ENCODE data around the gene GCSAML.

The GCSAML gene

DNA sequence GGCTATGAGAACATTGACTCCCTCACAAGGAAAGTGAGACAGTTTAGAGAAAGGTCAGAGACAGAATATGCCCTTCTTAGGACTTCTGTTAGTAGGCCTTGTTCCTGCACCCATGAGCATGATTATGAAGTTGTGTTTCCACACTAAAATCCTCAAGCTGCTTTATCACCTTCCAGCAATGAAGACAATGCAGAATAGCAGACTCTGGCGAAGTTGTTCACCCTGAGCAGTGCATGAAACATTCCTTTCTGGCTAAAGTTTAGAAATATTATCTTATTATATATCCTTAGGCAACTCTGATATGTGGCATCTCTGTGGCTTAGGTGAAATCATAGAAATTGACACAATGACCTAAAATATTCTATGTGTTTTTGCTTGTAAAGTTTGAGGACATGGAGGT lies 25.3 kb downstream of the GCSAML start:
- DNase-seq (ENCODE audit: low read depth) = no peak

- DNase-seq (ENCODE audit: low read depth) = no peak
These were observed 25.7 kb downstream of the GCSAML start for GRCh38 chr1:247574664-247575063.

DNA sequence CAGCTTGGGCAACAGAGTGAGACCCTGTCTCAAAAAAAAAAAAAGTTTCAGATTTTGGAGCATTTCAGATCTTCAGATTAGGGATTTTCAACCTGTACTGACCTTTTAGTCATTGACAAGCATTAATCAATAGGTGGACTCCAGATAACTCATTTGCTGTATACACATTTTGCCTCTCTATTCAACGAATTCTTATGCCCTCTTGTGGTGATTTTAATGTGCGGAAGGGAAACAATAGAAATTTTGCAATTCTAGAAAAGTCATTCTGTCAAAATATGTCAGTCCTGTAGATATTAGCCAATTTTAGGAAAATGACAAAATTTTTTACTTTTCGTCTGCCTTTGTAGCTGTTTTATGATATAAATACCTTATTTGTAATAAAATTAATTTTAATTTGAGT lies 27.6 kb downstream of the GCSAML start:
- DNase-seq (ENCODE audit: low read depth) = no peak

DNA sequence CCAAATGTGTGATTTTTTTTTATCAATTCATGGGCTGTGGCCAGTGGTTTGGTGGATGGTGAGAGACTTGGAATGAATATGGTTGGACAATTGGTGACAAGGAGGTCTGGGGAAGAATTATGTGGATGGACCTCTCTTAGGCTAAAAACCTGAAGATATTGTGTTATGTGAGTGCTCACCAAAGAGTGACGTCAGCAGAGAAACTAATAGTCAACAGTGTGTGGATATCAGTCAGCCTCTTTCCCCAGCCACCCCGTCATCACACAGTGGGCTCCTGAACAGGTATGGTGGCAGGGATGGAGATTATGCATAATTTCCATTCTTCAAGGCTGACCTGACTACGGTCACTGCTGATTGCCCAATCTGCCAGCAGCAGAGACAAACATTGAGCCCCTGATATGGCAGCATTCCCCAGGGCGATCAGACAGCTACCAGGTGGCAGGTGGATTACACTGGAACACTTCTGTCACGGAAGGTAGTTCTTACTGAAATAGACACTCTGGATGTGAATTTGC lies 30.1 kb downstream of the GCSAML start:
- DNase-seq (ENCODE audit: low read depth) = no peak

DNA sequence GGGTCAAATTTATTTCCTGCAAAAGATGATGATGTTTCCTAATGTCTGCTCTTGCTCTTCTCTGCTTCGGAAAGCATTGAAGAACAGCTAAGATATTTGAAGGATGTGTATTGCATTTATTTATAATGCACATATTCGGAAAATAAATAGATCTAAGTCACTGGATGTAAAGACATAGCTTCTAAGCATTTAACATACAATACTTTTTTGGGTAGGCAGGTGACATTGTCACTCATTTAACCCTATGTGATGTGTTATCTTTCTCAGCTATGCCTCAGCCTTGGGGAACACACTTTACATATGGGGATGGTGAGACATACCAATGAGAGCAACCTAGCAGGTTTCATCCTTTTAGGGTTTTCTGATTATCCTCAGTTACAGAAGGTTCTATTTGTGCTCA lies 39.1 kb downstream of the GCSAML start, which contains the start of gene OR2G2:
OR2G2 (plus strand) TSS at position 301 of the 400 bp plus-strand sequence; CDS start at position 301, 0 bp downstream.
- DNase-seq (ENCODE audit: low read depth) = no peak

DNA sequence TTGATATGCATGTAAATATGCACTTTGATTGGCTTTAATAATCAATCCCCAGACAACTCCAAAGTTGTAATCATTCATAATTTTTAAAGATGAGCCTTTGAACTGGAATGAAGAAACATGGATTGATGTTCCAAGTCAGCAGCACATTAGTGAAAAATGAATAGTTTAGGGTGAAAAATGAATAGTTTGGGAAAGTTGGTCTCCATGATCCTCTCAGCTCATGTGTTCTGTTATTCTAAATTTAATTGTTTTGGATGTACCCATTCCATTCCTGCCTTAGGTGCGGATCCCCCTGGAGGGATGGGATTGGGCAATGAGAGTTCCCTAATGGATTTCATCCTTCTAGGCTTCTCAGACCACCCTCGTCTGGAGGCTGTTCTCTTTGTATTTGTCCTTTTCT lies 56.4 kb downstream of the GCSAML start, which contains the start of gene OR2G3:
OR2G3 (plus strand) TSS at position 301 of the 400 bp plus-strand sequence; CDS start at position 301, 0 bp downstream.
- no peak for DNase-seq (ENCODE audit: low read depth)

- no peak for DNase-seq (ENCODE audit: low read depth)
These were observed 64.5 kb downstream of the GCSAML start for GRCh38 chr1:247613405-247613804.

GRCh38 chr1:247614625-247615024 lies 65.7 kb downstream of the GCSAML start:
- DNase-seq (ENCODE audit: low read depth) = no peak

Data from activated T-helper 1 cell treated with Interleukin-2 at 50 U/mL for 16 hours (primary cell).